Amniotic stem cell (primary cell): ENCODE measurements around the gene PLEKHA8.

Experiments
- DNase-seq: peaks from one replicate; lab custom pipeline; 2025; lab: John Stamatoyannopoulos, UW

The PLEKHA8 gene

DNA sequence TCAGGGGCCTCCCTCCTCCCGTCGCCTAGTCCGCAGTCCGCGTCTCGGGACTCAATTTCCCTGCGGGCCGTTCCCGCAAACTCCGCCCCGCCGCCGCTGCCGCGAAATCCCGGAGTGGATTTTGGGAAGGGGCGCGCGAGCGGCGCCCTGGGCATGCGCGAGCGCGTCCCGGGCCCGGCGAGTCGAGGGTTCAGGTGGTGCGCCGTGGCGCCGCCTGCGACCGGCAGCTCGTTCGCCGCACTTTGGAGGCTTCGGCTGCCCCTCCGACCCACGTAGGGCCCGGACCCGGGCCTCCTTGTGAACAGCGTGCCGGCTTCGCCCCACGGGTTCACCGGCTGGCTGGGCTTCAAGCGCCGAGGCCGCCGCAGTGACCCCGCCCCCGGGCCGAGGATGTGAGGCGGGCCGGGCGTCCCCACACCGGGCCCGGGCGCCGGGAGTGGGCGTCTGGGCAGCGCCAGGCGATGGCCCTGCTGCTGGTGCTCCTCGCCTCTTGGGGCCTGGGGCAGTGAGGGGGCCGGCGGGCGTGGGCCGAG lies at the start of gene PLEKHA8:
Gene PLEKHA8 (plus strand): TSS at position 197 of the 533 bp plus-strand sequence. CDS start 351 bp downstream, outside the sequence.
- DNase-seq: peak; percentile 79

DNA sequence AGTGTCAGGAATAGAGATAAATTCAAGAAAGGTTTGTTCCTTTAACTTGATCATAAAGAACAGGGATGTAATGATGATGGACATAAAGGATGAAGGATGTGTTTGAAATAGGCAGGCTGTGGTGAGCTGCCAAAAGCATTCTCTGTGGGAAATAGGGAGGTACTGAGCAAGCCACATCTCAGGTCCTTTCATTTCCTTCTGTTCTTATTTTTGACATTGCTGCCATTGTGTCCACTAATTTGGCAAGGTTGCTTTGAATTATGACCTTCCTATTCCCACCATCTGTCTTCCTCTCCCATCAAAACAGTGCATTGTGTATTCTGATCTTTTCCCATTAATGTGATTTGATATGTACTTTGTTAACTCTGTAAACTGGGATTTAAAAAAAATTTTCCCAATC lies 48.1 kb upstream of the PLEKHA8 start:
- DNase-seq: no peak

- DNase-seq: no peak
These were observed 41.1 kb upstream of the PLEKHA8 start for GRCh38 chr7:29987083-29987482.

- DNase-seq: peak; percentile 79
These were observed 40.3 kb upstream of the PLEKHA8 start for GRCh38 chr7:29987811-29988317.

DNA sequence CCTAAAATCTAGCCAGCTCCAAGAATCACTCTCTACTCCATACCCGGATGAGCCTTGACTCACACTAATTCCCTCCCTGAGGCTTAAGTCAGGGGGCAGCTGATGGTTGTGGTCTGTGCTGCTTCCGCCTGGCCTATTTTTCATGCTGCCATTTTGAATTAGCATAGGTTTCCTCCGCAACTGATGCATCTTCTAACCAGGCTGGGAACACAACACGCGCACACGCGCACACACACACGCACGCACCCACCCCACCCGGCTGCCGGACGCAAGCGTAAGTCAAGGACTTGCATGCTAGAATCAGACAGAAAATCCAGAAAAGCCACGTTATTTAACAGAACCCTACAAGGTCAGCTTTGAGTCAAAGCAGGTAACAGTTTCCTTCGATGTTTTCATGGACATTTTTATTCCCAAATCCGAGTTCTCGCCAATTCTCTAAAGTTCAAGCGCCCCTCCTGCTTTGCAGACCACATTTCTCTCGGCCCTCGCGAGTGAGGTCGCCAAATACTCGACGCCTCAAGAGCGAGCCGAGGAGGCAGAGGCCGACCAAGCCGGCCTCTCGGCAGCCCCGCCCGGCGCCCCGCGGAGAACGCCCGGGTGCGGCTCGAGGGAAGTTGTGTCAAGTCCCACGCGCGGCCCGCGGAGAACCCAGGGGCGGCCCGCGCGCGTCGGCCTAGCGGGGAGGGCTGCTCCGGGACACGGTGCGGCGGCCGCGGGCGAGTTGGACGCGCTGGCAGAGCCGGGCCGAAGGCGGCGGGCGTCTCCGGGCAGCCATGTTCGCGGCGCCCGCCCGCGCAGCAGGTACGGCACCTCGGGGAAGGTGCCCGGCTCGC lies 39.6 kb upstream of the PLEKHA8 start:
- DNase-seq: peak; percentile 52

DNA sequence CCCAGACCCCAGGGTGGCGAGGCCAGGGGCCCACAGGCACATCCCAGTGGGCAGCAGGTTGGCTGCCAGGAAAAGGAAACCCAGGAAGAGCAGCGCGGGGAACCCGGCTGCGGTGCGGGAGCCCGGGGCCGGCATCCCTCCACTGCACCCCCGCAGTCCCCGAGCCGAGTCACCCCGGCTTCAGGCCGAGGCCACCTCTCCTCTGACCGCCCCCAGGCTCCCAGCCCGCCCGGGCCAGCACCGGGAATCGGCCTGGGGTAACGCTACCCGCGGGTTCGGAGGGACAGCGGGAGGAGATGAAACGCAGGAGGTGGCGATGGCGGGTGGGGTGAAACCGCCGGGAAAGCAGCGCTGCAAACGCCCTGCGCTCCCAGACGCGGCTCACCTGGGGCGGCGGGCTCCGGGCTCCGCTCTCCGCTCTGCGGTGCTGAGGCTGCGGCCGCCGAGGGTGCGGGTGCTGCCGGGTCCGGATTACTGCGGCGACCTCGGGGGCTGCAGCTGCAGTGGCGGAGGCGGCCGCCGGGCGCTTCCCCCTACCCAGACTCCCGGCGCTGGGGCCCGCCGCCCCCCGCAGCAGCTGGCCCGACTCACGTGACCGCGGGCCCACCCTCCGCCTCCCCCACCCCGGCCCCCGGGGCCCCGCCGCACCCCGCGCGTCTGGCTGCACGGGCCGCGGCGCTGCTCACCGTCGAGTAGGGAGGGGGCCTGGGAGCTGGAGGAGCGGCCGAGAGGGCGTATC lies 38.8 kb upstream of the PLEKHA8 start, which contains the start of gene SCRN1:
Gene SCRN1 (minus strand): TSS at position 545 of the 739 bp plus-strand sequence. CDS start 20,734 bp downstream, outside the sequence.
- DNase-seq: no peak

DNA sequence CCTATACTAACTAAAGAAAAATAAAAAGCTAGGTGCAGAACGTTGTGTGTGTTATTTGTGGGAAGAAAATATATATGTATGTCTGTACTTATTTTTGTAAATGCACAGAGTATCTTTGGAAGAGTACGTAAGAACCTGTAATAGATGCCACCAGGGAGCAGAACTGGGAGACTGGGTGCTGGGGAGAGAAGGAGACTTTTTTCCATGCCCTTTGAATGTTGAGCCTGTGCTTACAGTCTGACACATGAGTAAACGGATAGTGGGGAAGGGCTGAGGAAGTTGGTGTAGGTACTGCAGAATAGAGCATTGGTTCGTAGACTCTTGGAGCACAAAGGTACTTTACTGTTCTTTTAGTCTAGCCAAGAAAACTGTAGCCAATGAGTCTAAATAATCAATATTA lies 37.3 kb upstream of the PLEKHA8 start:
- no peak for DNase-seq

DNA sequence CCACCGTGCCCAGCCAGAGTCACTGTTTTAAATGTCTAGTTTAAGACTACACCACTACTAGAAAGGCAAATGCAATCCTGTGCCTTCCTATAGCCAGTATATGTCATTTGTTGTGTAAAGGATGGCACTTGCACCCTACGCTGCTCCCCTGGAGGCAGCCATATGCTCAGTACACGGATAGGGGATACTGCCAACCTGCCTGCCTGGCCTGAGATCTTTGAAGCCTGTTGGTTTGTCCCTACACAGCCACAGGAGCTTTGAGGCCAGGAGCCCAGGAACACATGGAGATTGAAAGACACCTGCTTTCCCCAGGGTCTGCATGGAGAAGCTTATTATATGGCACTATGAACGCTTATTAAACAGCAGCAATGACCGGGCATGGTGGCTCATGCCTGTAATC lies 36.3 kb upstream of the PLEKHA8 start:
- no peak for DNase-seq

DNA sequence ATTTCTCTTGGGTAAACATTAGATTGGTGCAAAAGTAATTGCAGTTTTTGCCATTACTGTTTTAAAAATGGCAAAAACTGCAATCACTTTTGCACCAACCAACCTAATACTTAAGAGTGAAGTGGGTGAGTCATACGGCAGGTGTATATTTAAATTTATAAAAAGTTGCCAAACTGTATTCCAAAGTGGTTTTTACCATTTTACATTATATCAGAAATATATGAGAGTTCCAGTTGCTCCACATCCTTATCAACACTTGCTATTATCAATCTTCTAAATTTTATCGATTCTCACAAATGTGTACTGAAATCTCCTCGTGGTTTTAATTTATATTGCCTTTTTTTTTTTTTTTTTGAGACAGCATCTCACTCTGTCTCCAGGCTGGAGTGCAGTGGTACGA lies 35.1 kb upstream of the PLEKHA8 start:
- DNase-seq: no peak

DNA sequence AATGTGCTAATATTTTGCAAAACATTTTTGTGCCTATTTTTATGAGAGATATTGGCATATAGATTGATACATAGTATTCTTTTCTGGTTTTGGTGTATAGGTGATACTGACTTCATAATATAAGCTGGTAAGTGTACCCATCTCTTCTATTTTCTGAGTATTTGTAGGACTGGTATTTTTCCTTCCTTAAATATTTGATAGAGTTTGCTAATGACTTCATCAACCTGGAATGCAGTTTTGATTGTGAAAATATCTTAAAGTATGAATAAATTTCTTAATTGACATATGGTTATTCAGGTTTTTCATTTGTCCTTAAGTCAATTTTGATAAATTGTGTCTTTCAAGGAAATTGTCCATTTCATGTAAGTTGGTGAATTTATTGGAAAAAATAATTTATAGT lies 32.6 kb upstream of the PLEKHA8 start:
- no peak for DNase-seq

GRCh38 chr7:29996321-29996720 lies 31.9 kb upstream of the PLEKHA8 start:
- no peak for DNase-seq

DNA sequence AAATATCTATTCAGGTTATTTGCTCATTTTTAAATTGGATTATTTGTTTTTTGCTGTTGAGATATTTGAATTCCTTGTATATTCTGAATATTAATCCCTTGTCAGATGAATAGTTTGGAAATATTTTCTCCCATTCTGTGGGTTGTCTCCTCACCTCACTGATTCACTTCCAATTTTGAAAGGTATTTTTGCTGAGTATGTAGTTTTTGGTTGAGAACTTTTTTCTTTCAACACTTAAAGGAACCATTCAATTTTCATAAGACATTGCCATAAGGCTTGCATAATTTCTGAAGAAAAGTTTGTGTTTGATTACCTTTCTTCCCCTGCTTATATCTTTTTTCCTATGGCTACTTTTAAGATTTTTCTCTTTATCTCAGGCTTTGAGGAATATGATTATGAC lies 29.7 kb upstream of the PLEKHA8 start:
- no peak for DNase-seq

- no peak for DNase-seq
These were observed 26.2 kb upstream of the PLEKHA8 start for GRCh38 chr7:30001998-30002397.

GRCh38 chr7:30003098-30003497 lies 25.1 kb upstream of the PLEKHA8 start:
- no peak for DNase-seq

DNA sequence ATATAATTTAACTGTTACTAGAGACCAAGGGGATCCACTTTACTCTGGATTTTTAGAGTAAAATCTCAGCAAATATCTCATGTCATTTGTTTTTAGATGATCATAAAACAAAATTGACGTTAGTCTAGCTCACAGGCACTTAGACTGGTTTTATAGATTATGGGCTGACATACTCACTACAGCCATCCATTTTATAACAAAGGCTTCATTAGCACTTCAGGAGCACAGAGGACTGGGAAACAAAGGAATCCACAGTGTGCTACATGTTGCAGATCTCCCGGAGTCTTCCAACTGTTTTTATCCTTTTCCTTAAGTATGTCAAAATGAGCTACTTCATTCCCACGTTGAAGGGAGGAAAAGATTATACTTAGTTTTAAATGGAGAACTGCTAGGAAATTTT lies 22.7 kb upstream of the PLEKHA8 start:
- no peak for DNase-seq

GRCh38 chr7:30010021-30010420 lies 18.2 kb upstream of the PLEKHA8 start:
- no peak for DNase-seq

- no peak for DNase-seq
These were observed 15.5 kb upstream of the PLEKHA8 start for GRCh38 chr7:30012757-30013156.

DNA sequence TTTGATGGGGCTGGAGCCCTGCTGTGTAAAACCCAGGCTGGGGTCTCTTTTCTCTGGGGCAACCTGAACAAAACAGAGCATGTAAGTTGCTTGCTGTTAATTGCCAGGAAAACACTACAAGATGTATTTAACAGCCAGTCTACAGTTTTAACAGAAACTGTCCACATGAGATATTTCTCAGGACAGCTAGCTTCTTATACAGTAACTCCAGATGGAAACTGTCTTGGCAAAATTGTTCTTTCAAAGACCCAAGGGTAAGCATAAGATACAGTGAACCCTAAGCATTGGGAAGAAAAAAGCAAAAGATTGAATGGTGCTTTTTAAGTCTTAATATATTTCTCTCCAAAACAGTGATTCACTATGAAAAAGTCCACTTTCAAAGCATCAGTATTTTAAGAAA lies 9.8 kb upstream of the PLEKHA8 start:
- no peak for DNase-seq

- no peak for DNase-seq
These were observed 8.8 kb upstream of the PLEKHA8 start for GRCh38 chr7:30019387-30019786.

DNA sequence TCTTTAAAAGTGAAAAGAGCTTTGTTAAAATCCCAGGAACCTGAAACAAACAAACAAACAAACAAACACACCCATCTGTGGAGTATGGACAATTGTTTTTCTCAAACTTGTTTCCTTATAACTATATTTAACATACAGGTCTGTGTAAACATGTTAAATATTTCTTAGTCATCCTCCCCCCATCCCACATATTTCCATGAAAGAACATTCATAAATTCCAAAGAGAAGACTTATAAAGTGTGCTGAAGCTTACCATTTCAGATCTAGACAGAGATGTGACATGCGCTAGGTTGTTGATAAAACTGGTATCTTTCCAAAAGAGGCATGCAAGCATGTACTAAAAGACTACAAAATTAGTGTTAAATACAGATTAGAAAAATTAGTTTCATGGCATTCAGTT lies 8.3 kb upstream of the PLEKHA8 start:
- no peak for DNase-seq

DNA sequence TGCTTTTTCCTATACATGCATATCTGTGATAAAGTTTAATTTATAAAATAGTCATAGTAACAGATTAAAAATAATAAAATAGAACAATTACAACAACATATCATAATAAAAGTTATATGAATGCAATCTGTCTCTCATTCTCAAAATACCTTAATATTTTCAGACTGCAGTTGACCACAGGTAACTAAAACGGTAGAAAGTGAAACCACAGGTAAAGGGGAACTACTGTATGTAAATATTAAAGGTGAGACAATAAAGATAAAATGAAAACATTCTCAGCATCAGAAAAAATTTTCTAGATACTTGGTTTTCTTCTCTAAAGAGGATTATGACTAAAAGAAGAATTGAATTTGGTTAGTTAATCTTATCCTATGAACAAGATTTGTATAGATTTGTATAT lies 7.7 kb upstream of the PLEKHA8 start:
- DNase-seq: no peak

DNA sequence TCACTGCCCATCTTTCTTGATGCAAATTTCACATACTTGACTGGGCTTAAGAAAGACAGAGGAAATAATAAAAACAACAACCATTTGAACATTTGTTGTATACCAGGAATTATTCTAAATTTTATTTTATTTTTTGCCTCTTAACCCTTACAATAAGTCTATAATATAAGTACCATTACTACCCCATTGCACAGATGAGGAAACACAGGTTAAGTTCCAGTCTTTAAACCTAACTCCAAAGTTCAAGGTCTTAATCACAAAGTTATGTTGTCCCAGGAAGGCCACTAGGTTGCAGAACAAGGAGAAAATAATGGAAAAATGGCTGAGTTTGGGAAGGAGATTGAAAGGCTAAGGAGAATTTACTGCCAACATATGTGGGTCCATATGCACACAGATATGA lies 5.2 kb upstream of the PLEKHA8 start:
- no peak for DNase-seq

DNA sequence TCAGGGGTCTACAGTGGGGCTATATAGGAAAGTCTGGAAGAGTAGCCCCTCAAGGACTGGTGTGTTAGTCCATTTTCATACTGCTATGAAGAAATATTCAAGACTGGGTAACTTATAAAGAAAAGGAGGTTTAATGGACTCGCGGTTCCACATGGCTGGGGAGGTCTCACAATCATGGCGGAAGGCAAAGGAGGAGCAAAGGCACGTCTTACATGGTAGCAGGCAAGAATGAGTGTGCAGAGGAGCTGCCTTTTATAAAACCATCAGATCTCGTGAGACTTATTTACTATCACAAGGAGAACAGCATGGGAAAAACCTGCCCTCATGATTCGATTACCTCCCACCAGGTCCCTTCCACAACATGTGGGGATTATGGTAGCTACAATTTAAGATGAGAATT lies 4.7 kb upstream of the PLEKHA8 start:
- no peak for DNase-seq
